Activated T-cell treated with anti-CD3 and anti-CD28 coated beads for 24 hours (primary cell): ENCODE measurements around the gene CFAP299.
"Not testable (repeated sequence)": the region's sequence is repeated elsewhere in the genome, so short reads cannot be mapped to it uniquely, and the experiment has no call there.

Source experiments
- DNase-seq: peaks from one replicate; pipeline ENCODE4 v3.0.0-alpha.2; 2020; ENCODE audit warnings: low read depth

Gene CFAP299

DNA sequence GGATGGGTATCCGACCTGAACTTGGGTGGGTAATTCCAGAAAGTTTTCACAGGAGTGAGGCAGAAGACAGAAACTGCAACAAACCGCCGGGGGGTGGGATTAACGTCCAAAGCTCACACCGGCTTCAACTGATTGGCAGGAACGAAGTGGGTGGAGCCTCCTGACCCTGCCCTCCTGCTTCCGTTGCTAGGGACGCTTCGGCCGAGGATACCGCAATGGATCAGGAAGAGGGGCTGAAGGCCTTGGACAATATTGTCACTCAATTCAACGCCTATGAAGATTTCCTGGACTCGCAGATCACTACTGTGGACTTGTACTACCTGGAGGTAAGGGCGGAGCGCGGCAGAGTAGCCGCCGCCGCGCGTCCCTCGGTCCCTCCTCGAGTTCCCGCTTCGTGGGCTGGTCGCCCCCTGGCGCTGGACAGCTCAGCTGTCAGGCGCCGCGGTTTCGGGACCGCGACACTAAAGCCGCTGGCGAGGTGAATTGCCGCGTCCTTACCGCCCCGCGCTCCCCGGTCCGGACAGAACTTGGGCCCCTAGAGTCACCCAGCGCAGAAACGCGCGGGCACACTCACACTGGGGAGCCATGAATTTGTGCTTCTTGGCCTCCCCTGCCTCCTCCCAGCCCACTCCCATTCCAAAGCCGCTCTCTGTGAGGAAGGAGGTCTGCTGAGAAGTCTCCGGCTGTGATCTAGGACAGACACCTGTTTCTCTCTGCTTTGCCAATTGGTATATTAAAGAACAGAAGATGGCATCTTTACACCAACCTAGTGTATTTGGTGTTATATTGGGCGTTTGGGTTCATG is at the start of gene CFAP299:
Gene CFAP299 (plus strand): TSS at position 177 of the 805 bp plus-strand sequence.
- DNase-seq = peak; percentile 56

DNA sequence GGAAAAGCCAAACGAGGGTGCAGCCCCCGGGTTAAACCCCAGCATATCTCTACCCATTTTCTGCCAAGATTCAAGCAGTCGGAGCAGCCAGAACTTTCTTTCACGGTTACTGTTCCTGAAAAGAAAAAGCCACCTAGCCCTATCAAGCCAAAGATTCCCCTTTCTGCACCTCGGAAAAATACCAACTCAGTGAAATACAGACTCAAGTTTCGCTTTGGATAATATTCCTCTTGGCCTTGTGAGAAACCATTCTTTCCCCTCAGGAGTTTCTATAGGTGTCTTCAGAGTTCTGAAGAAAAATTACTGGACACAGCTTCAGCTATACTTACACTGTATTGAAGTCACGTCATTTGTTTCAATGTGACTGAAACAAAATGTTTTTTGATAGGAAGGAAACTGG is 49.1 kb upstream of the CFAP299 start:
- no peak for DNase-seq

DNA sequence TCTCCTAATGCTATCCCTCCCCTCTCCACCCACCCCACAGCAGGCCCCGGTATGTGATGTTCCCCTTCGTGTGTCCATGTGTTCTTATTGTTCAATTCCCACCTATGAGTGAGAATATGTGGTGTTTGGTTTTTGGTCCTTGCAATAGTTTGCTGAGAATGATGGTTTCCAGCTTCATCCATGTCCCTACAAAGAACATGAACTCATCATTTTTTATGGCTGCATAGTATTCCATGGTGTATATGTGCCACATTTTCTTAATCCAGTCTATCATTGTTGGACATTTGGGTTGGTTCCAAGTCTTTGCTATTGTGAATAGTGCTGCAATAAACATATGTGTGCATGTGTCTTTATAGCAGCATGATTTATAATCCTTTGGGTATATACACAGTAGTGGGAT is 44.9 kb upstream of the CFAP299 start:
- not testable (repeated sequence) for DNase-seq

DNA sequence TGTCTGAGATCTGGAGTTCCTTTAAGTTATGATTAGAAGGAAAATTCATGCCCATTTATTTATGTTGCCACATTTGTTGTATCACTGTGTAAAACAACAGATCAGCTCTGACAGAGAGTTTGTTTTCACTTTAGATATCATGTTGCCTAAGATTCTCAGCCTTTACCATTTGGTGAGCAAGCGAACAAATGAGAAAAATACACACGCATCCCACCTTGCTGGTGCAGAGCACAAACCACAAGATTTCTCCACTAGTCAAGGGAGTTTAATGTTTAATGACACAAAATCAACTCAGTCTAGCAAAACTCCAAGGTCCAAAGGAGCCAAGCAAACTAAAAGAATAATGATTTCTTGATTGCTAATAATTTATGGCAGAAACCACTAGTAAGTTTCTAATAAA is 41.3 kb upstream of the CFAP299 start:
- DNase-seq = no peak

DNA sequence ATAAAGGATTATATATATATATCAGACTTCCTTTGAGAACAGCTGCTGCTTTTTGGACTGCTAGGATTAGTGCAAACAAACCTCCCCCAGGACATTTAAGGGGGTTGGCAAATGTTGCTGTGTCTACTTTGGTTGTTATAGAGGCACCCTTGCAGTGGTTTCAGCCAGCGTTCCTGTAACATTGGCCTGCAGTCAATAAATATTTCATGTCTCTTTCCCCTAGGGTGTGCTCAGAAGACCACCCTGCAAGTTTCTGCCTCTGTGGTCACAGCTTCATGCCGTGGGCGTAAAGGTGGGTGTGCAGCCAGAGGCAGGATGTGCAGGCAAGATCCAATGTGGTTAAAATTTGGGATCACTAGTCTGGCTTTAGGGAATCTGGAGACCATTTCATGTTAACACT is 40.2 kb upstream of the CFAP299 start:
- DNase-seq = no peak

DNA sequence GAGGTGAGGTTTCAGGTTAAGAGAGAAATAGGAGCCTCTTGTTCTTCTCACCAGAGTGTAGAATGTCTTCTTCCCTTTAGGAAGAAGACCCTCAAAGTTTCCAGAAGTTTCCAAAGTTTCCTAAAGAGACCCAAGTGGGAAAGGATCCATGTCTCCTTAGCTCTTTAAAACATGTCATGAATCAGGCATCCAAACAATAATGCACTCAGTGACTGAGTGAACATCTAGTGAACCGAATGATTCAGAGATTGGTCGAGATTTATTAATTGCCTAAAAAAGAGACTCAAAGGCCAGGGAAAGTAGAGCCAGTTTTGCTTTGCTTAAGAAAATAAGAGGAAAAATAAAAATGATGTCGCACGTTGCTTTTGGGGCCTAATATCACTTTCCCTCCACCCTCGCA is 39.7 kb upstream of the CFAP299 start:
- no peak for DNase-seq

DNA sequence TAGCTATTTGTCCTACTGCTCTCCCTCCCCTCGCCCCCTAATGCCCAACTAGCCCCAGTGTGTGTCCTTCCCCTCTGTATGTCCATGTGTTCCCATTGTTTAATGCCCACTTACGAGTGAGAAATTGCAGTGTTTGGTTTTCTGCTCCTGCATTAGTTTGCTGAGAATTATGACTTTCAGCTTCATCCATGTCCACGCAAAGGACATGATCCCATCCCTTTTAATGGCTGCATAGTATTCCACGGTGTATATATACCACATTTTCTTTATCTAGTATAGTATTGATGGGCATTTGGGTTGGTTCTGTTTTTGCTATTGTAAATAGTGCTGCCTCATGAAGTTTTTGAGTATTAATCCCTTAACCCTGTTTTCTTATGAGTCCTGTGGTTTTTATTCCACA is 33.6 kb upstream of the CFAP299 start:
- no peak for DNase-seq

DNA sequence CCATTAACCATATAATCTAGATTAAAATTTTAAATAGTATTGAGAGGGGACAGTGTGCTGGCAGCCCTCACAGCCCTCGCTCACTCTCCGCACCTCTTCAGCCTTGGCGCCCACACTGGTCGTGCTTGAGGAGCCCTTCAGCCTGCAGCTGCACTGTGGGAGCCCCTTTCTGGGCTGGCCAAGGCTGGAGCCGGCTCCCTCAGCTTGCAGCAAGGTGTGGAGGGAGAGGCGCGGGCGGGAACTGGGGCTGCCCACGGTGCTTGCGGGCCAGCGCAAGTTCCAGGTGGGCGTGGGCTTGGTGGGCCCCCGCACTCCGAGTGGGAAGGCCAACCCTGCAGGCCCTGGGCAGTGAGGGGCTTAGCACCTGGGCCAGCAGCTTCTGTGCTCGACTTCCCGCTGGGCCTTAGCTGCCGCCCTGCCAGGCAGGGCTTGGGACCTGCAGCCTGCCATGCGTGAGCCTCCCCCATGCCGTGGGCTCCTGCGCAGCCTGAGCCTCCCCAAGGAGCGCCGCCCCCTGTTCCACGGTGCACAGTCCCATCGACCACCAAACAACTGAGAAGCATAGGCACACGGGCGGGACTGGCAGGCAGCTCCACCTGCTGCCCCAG is 32.8 kb upstream of the CFAP299 start:
- no peak for DNase-seq

DNA sequence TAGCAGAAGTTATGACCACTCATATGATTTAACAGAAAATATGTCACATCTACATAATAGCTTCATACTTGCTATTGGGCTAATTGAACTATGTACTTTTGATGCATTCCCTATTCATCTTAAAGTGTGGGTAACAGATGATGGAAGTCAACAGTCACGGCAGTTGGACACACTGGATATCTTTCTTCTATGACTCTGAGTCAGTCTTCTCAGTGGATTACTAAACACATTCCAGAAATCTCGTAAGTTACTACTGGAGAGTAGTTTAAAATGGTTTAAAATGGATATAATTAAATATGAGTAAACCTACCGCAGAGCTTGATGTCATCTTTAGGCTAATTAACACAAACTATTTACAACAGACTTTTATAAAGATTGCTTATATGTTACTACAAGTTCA is 30.1 kb upstream of the CFAP299 start:
- DNase-seq = no peak

DNA sequence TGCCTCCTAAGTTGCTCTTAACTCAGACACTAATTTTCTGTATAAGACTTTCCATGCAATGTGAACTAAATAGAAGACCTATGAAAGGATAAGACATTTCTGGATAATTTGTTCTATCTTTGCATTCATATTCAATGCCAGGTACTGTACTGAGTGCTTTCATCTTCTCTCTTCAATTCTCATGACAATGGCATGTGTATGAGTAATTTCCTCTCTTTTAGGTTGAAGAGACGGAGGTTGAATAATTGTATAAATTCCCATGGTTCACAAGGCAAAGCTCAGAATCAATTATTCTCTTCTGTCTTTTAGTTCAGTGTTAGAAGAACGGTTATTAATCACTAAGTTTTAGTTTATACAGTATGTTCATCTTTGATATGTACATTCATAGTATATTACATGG is 29.3 kb upstream of the CFAP299 start:
- no peak for DNase-seq

DNA sequence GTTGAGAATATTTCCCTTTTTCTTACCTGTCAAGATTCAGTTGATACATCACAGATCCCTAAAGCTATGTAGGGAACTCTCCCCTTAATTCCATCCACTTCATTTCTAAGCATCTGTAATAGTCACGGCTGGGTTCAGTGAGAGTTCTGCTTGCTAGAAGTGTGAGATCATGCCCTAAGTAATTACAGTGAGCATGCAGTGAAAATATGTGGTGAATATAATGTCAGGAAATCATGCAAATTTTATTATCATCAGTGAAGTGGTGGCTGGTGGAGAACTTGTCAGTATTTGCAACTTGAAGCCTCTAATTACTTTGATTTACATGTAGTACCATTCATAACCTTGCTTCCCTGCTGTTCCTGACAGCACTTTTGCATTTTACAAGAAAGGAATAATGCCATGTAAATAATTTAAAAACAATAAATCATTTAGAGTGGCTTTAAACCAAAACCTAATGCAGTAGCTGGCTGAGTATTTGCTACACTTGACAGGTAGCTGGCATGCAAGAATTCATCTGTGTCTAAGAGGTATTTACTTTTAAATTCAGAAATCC is 28.3 kb upstream of the CFAP299 start:
- no peak for DNase-seq

DNA sequence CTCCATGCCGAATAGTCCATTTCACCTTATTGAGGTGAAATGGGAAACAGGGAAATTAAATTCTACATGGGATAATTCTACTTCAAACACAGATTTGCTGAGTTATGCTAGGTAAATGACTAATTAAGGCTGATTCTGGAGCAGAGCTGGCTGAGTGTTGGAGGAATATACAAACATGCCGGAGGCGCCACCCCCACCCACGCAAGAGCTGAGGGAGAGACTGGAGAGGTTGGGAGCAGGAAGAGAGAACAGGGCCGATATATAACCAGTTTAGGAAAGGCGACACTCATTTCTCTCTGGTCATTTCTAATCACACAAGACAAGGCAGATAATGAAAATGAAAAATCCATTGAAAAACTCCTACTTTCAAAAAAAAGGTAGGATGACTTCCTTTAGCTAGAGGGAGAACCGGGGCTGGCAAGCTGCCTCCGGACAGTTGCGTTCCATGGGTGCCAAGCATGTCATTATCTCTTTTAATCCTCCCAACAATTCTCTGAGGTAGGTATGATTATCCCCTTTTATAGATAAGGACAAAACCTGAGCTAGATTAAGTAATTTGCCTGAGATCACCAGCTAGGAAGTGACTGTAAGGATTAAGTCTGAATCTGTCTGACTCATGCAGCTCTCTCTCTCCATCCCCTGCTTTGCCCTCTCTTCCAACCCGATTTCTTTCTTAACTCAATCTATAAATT is 27.6 kb upstream of the CFAP299 start:
- no peak for DNase-seq

DNA sequence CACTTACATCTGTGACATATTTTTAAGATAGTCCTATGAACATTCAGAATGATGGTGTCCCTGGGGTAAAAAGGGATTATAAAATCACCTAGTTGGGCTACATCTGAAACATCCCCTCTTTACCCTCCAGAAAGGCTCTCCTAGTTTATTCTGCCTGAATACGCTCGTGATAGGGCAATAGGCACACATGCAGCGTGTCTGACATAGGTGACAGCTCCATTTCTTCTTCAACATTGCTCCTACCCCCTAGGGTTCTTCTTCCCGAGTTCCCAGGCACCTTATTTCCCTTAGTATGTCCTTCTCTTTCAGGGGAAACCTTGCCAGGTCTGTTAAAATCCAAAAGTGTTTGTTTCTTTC is 27.1 kb upstream of the CFAP299 start:
- no peak for DNase-seq

DNA sequence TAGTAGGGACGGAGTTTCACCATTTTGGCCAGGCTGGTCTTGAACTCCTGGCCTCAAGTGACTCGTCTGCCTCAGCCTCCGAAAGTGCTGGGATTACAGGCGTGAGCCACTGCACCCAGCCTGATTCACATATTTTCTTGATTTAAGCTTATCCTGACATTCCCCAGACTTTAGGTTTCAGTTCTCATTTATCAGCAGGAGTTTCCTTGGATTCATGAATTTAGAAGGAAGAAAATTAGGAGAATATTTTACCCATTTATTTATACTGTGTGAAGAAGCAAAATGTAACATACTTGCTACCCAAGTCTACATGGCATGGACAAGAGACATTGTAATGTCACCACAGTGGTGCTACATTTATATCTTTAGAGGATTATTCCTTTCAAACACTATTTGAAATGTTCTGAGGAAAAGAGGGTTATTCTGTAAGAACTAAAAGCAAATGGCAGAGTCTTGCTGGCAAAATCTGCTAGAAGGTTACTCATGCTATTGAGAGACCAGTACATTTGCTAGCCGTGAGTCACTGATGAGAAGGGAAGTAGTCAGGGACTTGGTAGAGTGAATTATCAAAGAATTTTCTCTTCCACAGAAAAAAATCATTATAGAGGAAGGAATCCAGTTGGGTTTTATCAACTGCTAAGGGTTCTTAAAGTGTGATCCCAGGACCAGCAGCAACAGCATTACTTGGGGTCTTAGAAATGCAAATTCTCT is 26.1 kb upstream of the CFAP299 start:
- DNase-seq = no peak

DNA sequence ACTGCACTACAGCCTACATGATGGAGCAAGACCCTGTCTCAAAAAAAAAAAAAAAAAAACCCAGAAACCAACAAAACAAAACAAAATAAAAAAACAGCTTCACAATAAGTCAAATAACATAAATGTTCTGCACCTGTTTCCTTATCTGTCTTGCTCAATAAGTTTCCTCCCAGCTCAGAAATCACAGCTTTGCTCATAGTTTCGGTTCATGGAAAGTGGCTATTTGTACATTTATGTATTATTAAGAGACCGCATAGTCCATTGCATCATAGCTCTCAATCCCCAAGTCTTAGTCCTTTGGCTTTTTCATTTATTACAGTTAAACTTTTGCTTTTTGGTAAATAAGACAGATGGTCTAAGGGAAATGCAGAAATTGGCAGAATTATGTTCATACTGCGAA is 24.4 kb upstream of the CFAP299 start:
- no peak for DNase-seq

DNA sequence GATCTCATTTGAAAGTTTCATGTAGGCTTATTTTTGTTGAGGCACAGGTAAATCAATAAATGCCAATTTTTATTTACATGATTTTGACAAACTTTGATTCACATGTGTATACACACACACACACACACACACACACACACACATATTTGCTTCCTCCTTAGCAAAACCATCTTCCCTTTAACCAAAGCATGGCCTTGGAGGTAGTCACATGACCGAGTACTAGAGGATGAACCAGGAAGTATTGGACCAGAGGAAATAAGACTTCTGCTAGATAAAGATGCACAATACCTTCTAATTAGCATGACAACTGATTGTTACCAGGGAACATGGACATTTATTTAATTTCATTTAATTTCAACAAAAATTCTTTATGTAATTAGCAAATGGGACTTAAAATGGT is 23.4 kb upstream of the CFAP299 start:
- no peak for DNase-seq

DNA sequence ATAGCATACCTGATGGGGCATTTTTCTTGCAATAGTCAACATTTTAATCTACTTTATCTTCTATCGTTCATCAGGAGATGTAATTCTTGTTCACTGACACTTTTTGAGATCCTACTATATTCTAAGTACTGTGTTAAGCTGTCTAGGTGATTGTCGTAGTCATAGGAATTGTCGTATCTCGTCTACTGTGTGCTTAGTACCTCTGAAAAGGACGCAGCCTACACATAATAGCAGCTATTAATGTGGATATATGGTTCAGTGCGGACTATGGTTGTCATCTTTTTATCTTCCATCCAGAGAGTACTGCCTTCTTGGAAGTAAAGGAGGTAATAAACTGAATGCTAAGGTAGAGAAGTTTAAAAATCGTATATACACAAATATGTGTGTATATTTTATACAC is 21.9 kb upstream of the CFAP299 start:
- DNase-seq = no peak

DNA sequence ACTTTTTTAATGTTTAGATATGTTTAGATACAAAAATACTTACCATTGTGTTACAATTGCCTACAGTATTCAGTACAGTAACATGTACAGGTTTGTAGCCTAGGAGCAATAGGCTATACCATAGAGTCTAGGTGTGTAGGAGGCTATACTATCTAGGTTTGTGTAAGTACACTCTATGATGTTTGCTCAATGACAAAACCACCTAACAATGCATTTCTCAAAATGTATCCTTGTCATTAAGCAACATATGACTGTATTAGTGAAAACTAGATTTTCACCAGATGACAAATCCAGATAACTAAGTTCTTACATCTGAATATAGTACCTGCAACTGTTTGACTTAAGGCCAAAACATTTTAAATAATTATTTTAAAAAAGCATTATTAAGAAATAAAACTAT is 19.7 kb upstream of the CFAP299 start:
- not testable (repeated sequence) for DNase-seq

DNA sequence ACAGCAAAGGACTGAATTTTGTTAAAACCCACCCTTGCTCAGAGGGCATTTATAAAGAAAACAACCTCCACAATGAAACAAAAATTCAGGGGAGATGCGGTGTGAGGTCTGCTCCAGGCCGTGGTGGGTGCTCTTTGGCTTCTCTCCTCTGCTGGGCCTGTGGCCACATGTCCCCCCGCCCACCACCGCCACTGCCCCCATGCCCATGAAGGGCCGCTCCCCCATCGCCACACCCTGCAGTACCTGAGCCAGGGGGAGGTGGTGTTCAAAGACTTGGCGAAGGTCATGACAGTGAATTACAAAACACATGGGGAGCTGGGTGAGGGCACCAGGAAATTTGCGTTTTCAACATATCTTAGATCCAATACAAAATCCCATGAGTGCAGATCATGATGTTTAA is 14.2 kb upstream of the CFAP299 start:
- DNase-seq = no peak

DNA sequence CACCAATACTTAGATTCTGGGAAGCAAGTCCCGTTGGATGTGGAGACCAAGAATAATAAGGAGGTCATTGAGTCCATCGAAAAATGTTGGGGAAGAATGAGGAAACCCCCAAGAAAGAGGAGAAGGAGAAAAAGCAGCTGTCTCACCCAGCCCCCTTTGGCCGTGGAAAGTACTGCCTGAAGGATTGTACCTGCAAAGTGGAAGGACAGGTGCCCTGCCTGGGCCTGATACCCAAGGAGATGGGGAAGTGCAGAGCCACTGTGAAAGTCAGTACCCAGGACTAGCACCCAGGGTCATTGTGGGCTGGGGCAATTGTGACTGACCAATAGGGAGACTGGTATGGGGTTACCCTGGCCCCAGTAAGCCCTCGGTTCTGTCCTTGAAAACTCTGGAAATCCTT is 13.8 kb upstream of the CFAP299 start:
- DNase-seq = no peak

DNA sequence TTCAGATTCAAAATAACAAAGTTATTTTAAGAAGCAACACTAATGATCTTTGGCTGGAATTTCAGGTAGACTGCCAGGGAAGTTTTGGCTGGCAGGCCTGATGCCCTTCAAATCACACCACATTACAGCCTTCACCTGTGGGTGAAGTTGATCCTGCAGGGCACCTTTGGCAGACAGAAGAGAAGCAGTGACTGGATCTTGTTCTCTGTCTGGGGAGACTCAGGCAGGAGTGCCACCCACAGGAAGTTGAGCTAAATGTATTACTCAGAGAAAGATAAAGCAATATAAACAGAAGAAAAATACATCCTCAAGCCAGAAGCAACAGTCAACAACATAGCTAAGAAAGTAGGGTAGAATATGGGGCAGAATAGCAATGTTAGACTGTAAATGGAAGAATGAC is 12.8 kb upstream of the CFAP299 start:
- DNase-seq = no peak

DNA sequence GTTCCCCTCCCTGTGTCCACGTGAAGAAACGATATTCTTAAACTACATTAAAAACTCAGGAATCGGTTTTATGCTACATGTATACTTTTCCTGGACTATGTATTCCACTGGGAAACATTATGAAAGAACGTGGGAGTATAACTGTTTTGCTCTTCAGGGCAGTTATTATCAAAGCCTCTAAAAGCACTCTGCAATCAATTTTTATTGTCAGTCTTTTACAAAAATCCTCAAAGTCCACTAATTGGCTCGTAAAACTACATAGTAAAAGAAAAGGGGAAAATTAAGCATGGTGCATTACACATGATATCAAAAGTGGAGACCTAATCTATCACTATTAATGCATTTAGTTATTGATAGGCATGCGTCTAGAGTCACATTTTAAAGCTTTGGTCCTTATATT is 11.4 kb upstream of the CFAP299 start:
- DNase-seq = no peak

DNA sequence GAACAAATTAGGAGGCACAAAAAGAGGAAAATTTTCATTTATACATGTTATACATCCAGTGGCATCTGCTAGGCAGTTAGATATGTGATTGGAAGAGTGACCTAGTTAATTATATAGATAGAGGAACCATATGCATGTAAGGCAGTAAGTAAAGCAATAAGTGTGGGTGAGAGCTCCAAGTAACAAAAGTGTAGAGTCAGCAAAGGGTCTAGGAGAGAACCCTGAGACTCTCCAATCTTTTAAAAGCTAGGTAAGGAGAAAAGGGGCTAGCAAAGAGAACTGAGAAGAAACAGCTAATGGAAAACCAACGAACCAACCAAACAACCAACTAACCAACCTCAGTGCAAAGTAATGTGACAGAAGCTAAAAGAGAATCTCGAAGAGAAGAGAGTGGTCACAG is 3.8 kb upstream of the CFAP299 start:
- DNase-seq = no peak
